Ishikawa (cell line): ENCODE measurements around the gene CCDC78.

ENCODE experiments used
- CEBPB ChIP-seq: IDR thresholded peaks from 2 replicates; pipeline ENCODE4 v1.6.1; 2012
- CREB1 ChIP-seq: IDR thresholded peaks from 2 replicates; pipeline ENCODE4 v1.6.1; 2012; ENCODE audit warnings: low read depth
- EGR1 ChIP-seq: IDR thresholded peaks from 2 replicates; pipeline ENCODE4 v1.6.1; 2012
- EP300 ChIP-seq: IDR thresholded peaks from 2 replicates; pipeline ENCODE4 v1.6.1; 2012; ENCODE audit warnings: borderline replicate concordance
- FOXM1 ChIP-seq: IDR thresholded peaks from 2 replicates; pipeline ENCODE4 v1.6.1; 2012; ENCODE audit warnings: low read depth, borderline replicate concordance
- MAX ChIP-seq: IDR thresholded peaks from 2 replicates; pipeline ENCODE4 v1.6.1; 2012
- NFIC ChIP-seq: IDR thresholded peaks from 2 replicates; pipeline ENCODE4 v1.6.1; 2012
- RAD21 ChIP-seq: IDR thresholded peaks from 2 replicates; pipeline ENCODE4 v1.6.1; 2012; ENCODE audit warnings: low read depth
- REST ChIP-seq: IDR thresholded peaks from 2 replicates; pipeline ENCODE4 v1.6.1; 2012; ENCODE audit warnings: low read depth, mild to moderate bottlenecking
- TAF1 ChIP-seq: IDR thresholded peaks from 2 replicates; pipeline ENCODE4 v1.6.1; 2012; ENCODE audit warnings: low read depth, mild to moderate bottlenecking
- TCF12 ChIP-seq: IDR thresholded peaks from 2 replicates; pipeline ENCODE4 v1.6.1; 2012; ENCODE audit warnings: low read depth
- TEAD4 ChIP-seq: IDR thresholded peaks from 2 replicates; pipeline ENCODE4 v1.6.1; 2012
- USF1 ChIP-seq: IDR thresholded peaks from 2 replicates; pipeline ENCODE4 v1.6.1; 2012
- YY1 ChIP-seq: IDR thresholded peaks from 2 replicates; pipeline ENCODE4 v1.6.1; 2012; ENCODE audit warnings: low read depth
- ZBTB7A ChIP-seq: IDR thresholded peaks from 2 replicates; pipeline ENCODE4 v1.6.1; 2012; ENCODE audit warnings: low read depth

Gene CCDC78

GRCh38 chr16:735982-736453 is 9.8 kb upstream of the CCDC78 start:
- TF ChIP-seq CEBPB (no peak), NFIC (no peak), CREB1 (no peak), FOXM1 (no peak), REST (no peak), TAF1 (no peak), MAX (no peak), EP300 (no peak), RAD21 (no peak), ZBTB7A (no peak), USF1 (no peak), EGR1 (no peak), TEAD4 (no peak), TCF12 (no peak), YY1 (no peak)

GRCh38 chr16:734981-735881 is 9.0 kb upstream of the CCDC78 start:
- TF ChIP-seq TCF12 = no peak
- no peak for TF ChIP-seq CEBPB
- no peak for TF ChIP-seq TEAD4
- no peak for TF ChIP-seq USF1
- no peak for TF ChIP-seq TAF1
- TF ChIP-seq CREB1 = no peak
- TF ChIP-seq EGR1 = no peak
- TF ChIP-seq YY1 = no peak
- TF ChIP-seq REST = no peak
- TF ChIP-seq FOXM1 = no peak
- TF ChIP-seq ZBTB7A = no peak
- TF ChIP-seq RAD21 = no peak

- no peak for TF ChIP-seq TAF1
- TF ChIP-seq USF1 = no peak
These were observed 8.2 kb upstream of the CCDC78 start for GRCh38 chr16:734208-734980.

- TF ChIP-seq TCF12 = no peak
- TF ChIP-seq REST = no peak
- no peak for TF ChIP-seq YY1
- no peak for TF ChIP-seq EP300
- TF ChIP-seq MAX = no peak
- TF ChIP-seq ZBTB7A = no peak
- TF ChIP-seq CREB1 = no peak
- TF ChIP-seq TEAD4 = no peak
- no peak for TF ChIP-seq CEBPB
These were observed 7.4 kb upstream of the CCDC78 start for GRCh38 chr16:733382-734207.
